Keratinocyte (primary cell): Measurements from ENCODE around the gene LAD1.

Experiments
- EZH2 ChIP-seq: IDR thresholded peaks from one replicate; pipeline ENCODE4 v1.6.1; 2012; ENCODE audit warnings: inconsistent platforms, mild to moderate bottlenecking, low read length, moderate library complexity
- TF ChIP-seq, protein P1 (sequence below), 3 experiments: IDR thresholded peaks in 1 of 3; conservative IDR thresholded peaks in 1 of 3; optimal IDR thresholded peaks in 1 of 3; 2 replicates in 2 of 3; 3 replicates in 1 of 3; pipeline versions ENCODE3 to v1.5.1; 2011; ENCODE audit warnings: low read length in 3 of 3, mild to moderate bottlenecking in 3 of 3, moderate library complexity in 2 of 3, control low read depth in 1 of 3, inconsistent platforms in 1 of 3; ENCODE audit not compliant: insufficient read depth in 2 of 3; ENCODE audit errors: extremely low read depth in 1 of 3

- TF ChIP-seq, protein P1, sequence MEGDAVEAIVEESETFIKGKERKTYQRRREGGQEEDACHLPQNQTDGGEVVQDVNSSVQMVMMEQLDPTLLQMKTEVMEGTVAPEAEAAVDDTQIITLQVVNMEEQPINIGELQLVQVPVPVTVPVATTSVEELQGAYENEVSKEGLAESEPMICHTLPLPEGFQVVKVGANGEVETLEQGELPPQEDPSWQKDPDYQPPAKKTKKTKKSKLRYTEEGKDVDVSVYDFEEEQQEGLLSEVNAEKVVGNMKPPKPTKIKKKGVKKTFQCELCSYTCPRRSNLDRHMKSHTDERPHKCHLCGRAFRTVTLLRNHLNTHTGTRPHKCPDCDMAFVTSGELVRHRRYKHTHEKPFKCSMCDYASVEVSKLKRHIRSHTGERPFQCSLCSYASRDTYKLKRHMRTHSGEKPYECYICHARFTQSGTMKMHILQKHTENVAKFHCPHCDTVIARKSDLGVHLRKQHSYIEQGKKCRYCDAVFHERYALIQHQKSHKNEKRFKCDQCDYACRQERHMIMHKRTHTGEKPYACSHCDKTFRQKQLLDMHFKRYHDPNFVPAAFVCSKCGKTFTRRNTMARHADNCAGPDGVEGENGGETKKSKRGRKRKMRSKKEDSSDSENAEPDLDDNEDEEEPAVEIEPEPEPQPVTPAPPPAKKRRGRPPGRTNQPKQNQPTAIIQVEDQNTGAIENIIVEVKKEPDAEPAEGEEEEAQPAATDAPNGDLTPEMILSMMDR (optimal IDR thresholded peaks at IDR 0.05 in 1 of 3, IDR thresholded peaks at IDR 0.05 in 1 of 3, conservative IDR thresholded peaks at IDR 0.05 in 1 of 3; ENCODE audit: extremely low read depth in 1 of 3, insufficient read depth in 2 of 3, low read length in 3 of 3) = no peak
- no peak for TF ChIP-seq EZH2
These were observed 51.5 kb downstream of the LAD1 start for GRCh38 chr1:201347498-201348210.
